H1 (cell line): ENCODE results near the gene ZMYND10. TPM values are rescaled to one million over a fixed set of nuclear protein-coding genes. Genes with fewer than 3 reads are reported as not detected.

Experiments used
- CTCF ChIA-PET: fragments of 300-600 bp; sonication (Branson Sonifier 250); formaldehyde crosslinking; loops from one replicate; lab custom pipeline; 2021; ENCODE audit not compliant: partially characterized antibody; lab: Charles Lee
- POLR2A ChIA-PET: fragments of 300-600 bp; sonication (Branson Sonifier 250); formaldehyde crosslinking; loops from one replicate; lab custom pipeline; 2021; ENCODE audit warnings: inconsistent platforms; ENCODE audit not compliant: partially characterized antibody; lab: Charles Lee
- DNase-seq, 2 experiments: peaks; one replicate each; pipeline versions ENCODE4 v3.0.0 to v3.0.0-alpha.2; 2010 to 2022; ENCODE audit warnings: low spot score in 2 of 2, low read depth in 1 of 2, mixed read lengths in 1 of 2
- FAIRE-seq: peaks from 2 replicates; lab custom pipeline; 2011; peaks lifted over from hg19 to GRCh38; lab: Jason Lieb, UNC
- H2AFZ ChIP-seq: 2 replicates; pipeline ENCODE4 v1.8.1; 2012; ENCODE audit warnings: low read length, inconsistent platforms
- H2AK5ac ChIP-seq: 2 replicates; pipeline ENCODE4 v1.6.1; 2013; ENCODE audit warnings: low read depth, low read length
- H2BK120ac ChIP-seq: replicated peaks from 2 replicates; pipeline ENCODE3; 2013; ENCODE audit warnings: low read depth, low read length, inconsistent platforms
- H2BK12ac ChIP-seq: 2 replicates; pipeline ENCODE4 v1.6.1; 2013; ENCODE audit warnings: low read depth, low read length
- H2BK15ac ChIP-seq: 2 replicates; pipeline ENCODE4 v1.6.1; 2013; ENCODE audit warnings: low read length
- H2BK20ac ChIP-seq: 2 replicates; pipeline ENCODE4 v1.6.1; 2013; ENCODE audit warnings: low read length
- H2BK5ac ChIP-seq: 2 replicates; pipeline ENCODE4 v1.6.1; 2013; ENCODE audit warnings: low read depth, low read length
- H3K14ac ChIP-seq: 2 replicates; pipeline ENCODE4 v1.6.1; 2013; ENCODE audit warnings: inconsistent platforms; ENCODE audit not compliant: insufficient read length
- H3K18ac ChIP-seq: 2 replicates; pipeline ENCODE4 v1.6.1; 2013; ENCODE audit warnings: low read length; ENCODE audit errors: extremely low read depth
- H3K23ac ChIP-seq: 2 replicates; pipeline ENCODE4 v1.6.1; 2013; ENCODE audit warnings: inconsistent platforms; ENCODE audit not compliant: insufficient read length
- H3K23me2 ChIP-seq: 2 replicates; pipeline ENCODE4 v1.6.1; 2013; ENCODE audit warnings: low read depth, low read length
- H3K27ac ChIP-seq: 2 replicates; pipeline ENCODE4 v1.6.1; 2011; ENCODE audit warnings: low read depth, low read length, inconsistent platforms
- H3K27me3 ChIP-seq, 4 experiments: replicated peaks in 1 of 4; 1 replicate in 1 of 4; 2 replicates in 3 of 4; pipeline versions ENCODE4 v1.6.1 to v1.8.1; 2011 to 2013; ENCODE audit warnings: low read length in 3 of 4, mild to moderate bottlenecking in 3 of 4, inconsistent platforms in 2 of 4, mixed read lengths in 2 of 4, moderate library complexity in 1 of 4; ENCODE audit not compliant: control insufficient read depth in 3 of 4, insufficient read depth in 3 of 4; ENCODE audit errors: extremely low read depth in 1 of 4
- H3K36me3 ChIP-seq, 4 experiments: 2 replicates each; pipeline versions ENCODE4 v1.6.1 to v1.8.1; 2011 to 2013; ENCODE audit warnings: mild to moderate bottlenecking in 4 of 4, low read length in 3 of 4, moderate library complexity in 2 of 4, control low read depth in 1 of 4, inconsistent platforms in 1 of 4; ENCODE audit not compliant: insufficient read depth in 4 of 4, control insufficient read depth in 2 of 4
- H3K4ac ChIP-seq: replicated peaks from 2 replicates; pipeline ENCODE3; 2013; ENCODE audit warnings: low read length, low read depth, mixed read lengths, inconsistent platforms; ENCODE audit not compliant: insufficient read length
- H3K4me1 ChIP-seq, 4 experiments: replicated peaks in 1 of 4; 1 replicate in 1 of 4; 2 replicates in 3 of 4; pipeline versions ENCODE4 v1.6.1 to v1.8.1; 2011 to 2013; ENCODE audit warnings: low read length in 3 of 4, inconsistent platforms in 2 of 4, mixed read lengths in 1 of 4; ENCODE audit not compliant: insufficient read depth in 4 of 4, control insufficient read depth in 3 of 4
- H3K4me2 ChIP-seq, 2 experiments: 2 replicates each; pipeline versions ENCODE4 v1.6.1 to v1.8.1; 2011 to 2013; ENCODE audit warnings: low read depth in 2 of 2, low read length in 2 of 2, control low read depth in 1 of 2, inconsistent platforms in 1 of 2, mild to moderate bottlenecking in 1 of 2; ENCODE audit not compliant: insufficient read depth in 1 of 2
- H3K4me3 ChIP-seq, 4 experiments: fragments of 200-600, 300-600 bp in 1 of 4; sonication (generic), shearing (Covaris generic), sonication (Bioruptor Twin) in 1 of 4; 2 replicates each; pipeline versions ENCODE4 v1.5.1 to v1.8.1; 2011 to 2016; ENCODE audit warnings: low read length in 4 of 4, low read depth in 3 of 4, control low read depth in 2 of 4, inconsistent platforms in 2 of 4, mild to moderate bottlenecking in 2 of 4, mixed read lengths in 1 of 4, moderate library complexity in 1 of 4; ENCODE audit not compliant: insufficient read depth in 2 of 4; ENCODE audit errors: extremely low read depth in 1 of 4
- H3K56ac ChIP-seq: replicated peaks from 2 replicates; pipeline ENCODE3; 2013; ENCODE audit warnings: low read depth, mild to moderate bottlenecking, mixed read lengths, low read length, inconsistent platforms; ENCODE audit not compliant: insufficient read length
- H3K79me1 ChIP-seq: 2 replicates; pipeline ENCODE4 v1.6.1; 2013; ENCODE audit warnings: low read depth, low read length, control low read depth
- H3K79me2 ChIP-seq, 2 experiments: 2 replicates each; pipeline versions ENCODE4 v1.6.1 to v1.8.1; 2012 to 2013; ENCODE audit warnings: low read length in 2 of 2, mild to moderate bottlenecking in 2 of 2, inconsistent platforms in 1 of 2; ENCODE audit not compliant: insufficient read depth in 2 of 2, control insufficient read depth in 1 of 2
- H3K9ac ChIP-seq, 4 experiments: replicated peaks in 1 of 4; 1 replicate in 1 of 4; 2 replicates in 3 of 4; pipeline versions ENCODE4 v1.6.1 to v1.8.1; 2011 to 2013; ENCODE audit warnings: low read depth in 3 of 4, low read length in 3 of 4, control low read depth in 2 of 4, mild to moderate bottlenecking in 2 of 4, moderate library complexity in 2 of 4, inconsistent platforms in 1 of 4; ENCODE audit errors: extremely low read depth in 1 of 4
- H3K9me3 ChIP-seq, 2 experiments: 2 replicates each; pipeline versions ENCODE4 v1.6.1 to v1.8.1; 2012 to 2013; ENCODE audit warnings: mild to moderate bottlenecking in 2 of 2, moderate library complexity in 2 of 2, control low read depth in 1 of 2, inconsistent platforms in 1 of 2, low read depth in 1 of 2, low read length in 1 of 2, mixed read lengths in 1 of 2; ENCODE audit not compliant: insufficient read depth in 2 of 2
- H4K20me1 ChIP-seq, 2 experiments: replicated peaks in 1 of 2; 2 replicates each; pipeline versions ENCODE3 to v1.8.1; 2011 to 2013; ENCODE audit warnings: inconsistent platforms in 2 of 2, low read length in 2 of 2, mild to moderate bottlenecking in 1 of 2; ENCODE audit not compliant: insufficient read depth in 2 of 2, control insufficient read depth in 1 of 2
- H4K5ac ChIP-seq: 2 replicates; pipeline ENCODE4 v1.6.1; 2013; ENCODE audit warnings: low read length, low read depth, mixed read lengths, inconsistent platforms; ENCODE audit not compliant: insufficient read length
- H4K8ac ChIP-seq: 2 replicates; pipeline ENCODE4 v1.8.0; 2013; ENCODE audit warnings: mild to moderate bottlenecking, moderate library complexity, low read length, inconsistent platforms; ENCODE audit not compliant: insufficient read depth; ENCODE audit errors: extremely low read depth
- H4K91ac ChIP-seq: replicated peaks from 2 replicates; pipeline ENCODE3; 2013; ENCODE audit warnings: low read length, mixed read lengths, inconsistent platforms; ENCODE audit not compliant: insufficient read length
- EGR1 ChIP-seq: IDR thresholded peaks from 2 replicates; pipeline ENCODE4 v1.6.1; 2011; ENCODE audit warnings: low read depth, low read length, borderline replicate concordance
- FOSL1 ChIP-seq: IDR thresholded peaks from 2 replicates; pipeline ENCODE4 v1.6.1; 2011; ENCODE audit warnings: mild to moderate bottlenecking, low read depth, low read length, moderate library complexity; ENCODE audit not compliant: insufficient read depth
- MAX ChIP-seq: IDR thresholded peaks from 2 replicates; pipeline ENCODE4 v1.6.1; 2012; ENCODE audit warnings: inconsistent platforms
- SAP30 ChIP-seq: fragments of 300-600 bp; sonication (generic); IDR thresholded peaks from 2 replicates; pipeline ENCODE4 v1.7.1; 2012; ENCODE audit warnings: low read length, moderate library complexity, mild to moderate bottlenecking, inconsistent platforms; ENCODE audit not compliant: insufficient read depth, insufficient replicate concordance
- SIN3A ChIP-seq, 2 experiments: IDR thresholded peaks in 1 of 2; conservative IDR thresholded peaks in 1 of 2; 2 replicates each; pipeline ENCODE4 v1.6.1; 2011 to 2012; ENCODE audit warnings: low read length in 2 of 2, improper control_type of control experiment in 1 of 2, low read depth in 1 of 2, mild to moderate bottlenecking in 1 of 2
- SIX5 ChIP-seq: IDR thresholded peaks from 2 replicates; pipeline ENCODE4 v1.6.1; 2011; ENCODE audit warnings: mild to moderate bottlenecking, low read depth, low read length
- SP1 ChIP-seq: IDR thresholded peaks from 2 replicates; pipeline ENCODE4 v1.6.1; 2011; ENCODE audit warnings: low read depth, low read length
- SRF ChIP-seq: IDR thresholded peaks from 2 replicates; pipeline ENCODE4 v1.6.1; 2011; ENCODE audit warnings: mild to moderate bottlenecking, low read depth, low read length, moderate library complexity
- TBP ChIP-seq: IDR thresholded peaks from 2 replicates; pipeline ENCODE4 v1.6.1; 2011; ENCODE audit warnings: low read depth, low read length, improper control_type of control experiment
- TEAD4 ChIP-seq: IDR thresholded peaks from 2 replicates; pipeline ENCODE4 v1.6.1; 2012; ENCODE audit warnings: low read depth, low read length, inconsistent platforms, mixed read lengths
- WGBS, 2 experiments: shearing (Covaris generic) in 1 of 2; methylation state at CpG; one replicate each; pipeline versions ENCODE4 v1.1.6 to v1.1.7; 2013 to 2015; ENCODE audit warnings: low lambda C conversion rate in 2 of 2, mixed read lengths in 2 of 2, inconsistent platforms in 1 of 2, low coverage in 1 of 2, missing lambda C conversion rate in 1 of 2; ENCODE audit not compliant: insufficient replicate concordance in 2 of 2, insufficient coverage in 1 of 2, insufficient read length in 1 of 2; ENCODE audit errors: extremely low coverage in 1 of 2, missing lambda C conversion rate in 1 of 2; 5-methylcytosine and 5-hydroxymethylcytosine counted together
- polyA plus RNA-seq, 7 experiments: library from polyadenylated mRNA; depleted of rRNA in 3 of 7; stranded (reverse) in 5 of 7; unstranded in 2 of 7; fragments of >200 nt in 5 of 7; fragments of 200-250 nt in 2 of 7; gene quantifications; 1 replicate in 5 of 7; 2 replicates in 1 of 7; 4 replicates in 1 of 7; pipeline versions ENCODE4 v1.2.1 to v1.2.3, GENCODE V29; 2011 to 2013; ENCODE audit warnings: missing spikeins in 2 of 7, mixed read lengths in 2 of 7
- total RNA-seq: library from RNA; stranded (reverse); fragmentation: NEBNext Ultra II Directional; extraction: Animal tissue kit (Norgen Biotek cat#: 25700); gene quantifications from 2 replicates; pipeline ENCODE4 v1.2.1, GENCODE V29; 2021

ZMYND10 gene
- total and polyA plus RNA-seq, 2 of the 8 experiments (the other 6 are each of a cell fraction or from before 2014, with no cell fraction given) = 0.56 to 0.79 TPM

- ChIA-PET CTCF (interaction anchor here (0.7 to 7.7 kb wide), 18 partner anchors 8 to 1053 kb away, joined by 3 to 60 read pairs (median 4); partner anchors contain the start of genes CISH, HYAL1, HYAL2 and HYAL3), POLR2A (interaction anchor here (0.6 to 4.4 kb wide), 21 partner anchors 8 to 233 kb away, joined by 3 to 40 read pairs (median 5); partner anchors contain the start of genes CYB561D2, HEMK1, HYAL2 and HYAL3)
- H4K91ac ChIP-seq = peak overlapping the region; percentile 93
- peak overlapping the region; percentile 61; the same call in 1 of the 2 replicates for H3K18ac ChIP-seq
- H3K4me3 ChIP-seq = peak overlapping the region; percentile 72 to 96 (median 88)
- H3K36me3 ChIP-seq = peaks cover 2 to 5% (median 4%) of the 10 kb centered on the region in 4 experiments; a peak in 4 of 8 replicates
- no peak overlapping the region for H3K4ac ChIP-seq
- peaks cover 18% of the 10 kb centered on the region for H3K23me2 ChIP-seq
- no peak overlapping the region for H2BK20ac ChIP-seq
- H3K4me2 ChIP-seq = peak overlapping the region; percentile 95 to 98
- H3K4me1 ChIP-seq = peaks cover 0 to 15% (median 14%) of the 10 kb centered on the region in 4 experiments; a peak in 5 of 7 replicates
- no peak overlapping the region for H2BK120ac ChIP-seq
- peak overlapping the region; percentile 89 for H4K5ac ChIP-seq
- WGBS, 2 experiments = 2% methylated on average over 18 of the region's 31 CpGs; no CpG with 5 or more reads in 1 of the 2 experiments
- peak overlapping the region; percentile 77 to 88 (median 84) for H3K9ac ChIP-seq
- H2BK12ac ChIP-seq = peak overlapping the region; percentile 11; the same call in 1 of the 2 replicates
- H4K20me1 ChIP-seq = peaks cover 4 to 10% of the 10 kb centered on the region in 2 experiments
- H2AFZ ChIP-seq = 0 out of 2 replicates have a peak overlapping the region, but pooled peaks have one; percentile 2
- peak overlapping the region; percentile 79 for H3K56ac ChIP-seq
- H2AK5ac ChIP-seq = no peak overlapping the region
- peaks cover 0 to 28% of the 10 kb centered on the region in 2 experiments; a peak in 2 of 4 replicates for H3K79me2 ChIP-seq
- H3K79me1 ChIP-seq = peaks cover 6% of the 10 kb centered on the region; the same call in 1 of the 2 replicates
- H2BK15ac ChIP-seq = no peak overlapping the region
- DNase-seq = no peak
- H3K27ac ChIP-seq = peak overlapping the region; percentile 72; the same call in 1 of the 2 replicates
- H4K8ac ChIP-seq = peak overlapping the region; percentile 59; the same call in 1 of the 2 replicates
- H3K23ac ChIP-seq = no peak overlapping the region
- H3K14ac ChIP-seq = no peak overlapping the region
- peak overlapping the region; percentile 86; the same call in 1 of the 2 replicates for H2BK5ac ChIP-seq
- FAIRE-seq = no peak
- peaks cover 18 to 37% (median 32%) of the 10 kb centered on the region in 4 experiments for H3K27me3 ChIP-seq
- no peaks in the 10 kb centered on the region for H3K9me3 ChIP-seq
- TF ChIP-seq SP1 (no peak), TEAD4 (peak; percentile 76), TBP (no peak), SAP30 (peak; percentile 86), SRF (no peak), SIX5 (no peak), FOSL1 (no peak), SIN3A (conservative IDR thresholded peaks at IDR 0.05 in 1 of 2, IDR thresholded peaks at IDR 0.05 in 1 of 2; ENCODE audit: low read depth in 1 of 2, low read length in 2 of 2) (peak in 1 of 2 experiments; percentile 67; a peak in 1 of 4 replicates), MAX (no peak), EGR1 (no peak)
Measured at GRCh38 chr3:50336452-50337174, 8.9 kb downstream of the ZMYND10 start.
